SK-N-MC (cell line): ENCODE data around the gene SERTM2.

ENCODE experiments used
- EZH2 ChIP-seq: fragments of 200-600 bp; sonication (generic); IDR thresholded peaks from one replicate; pipeline ENCODE4 v1.6.1; 2017; ENCODE audit warnings: antibody characterized with exemption
- FOXP2 ChIP-seq: optimal IDR thresholded peaks from 2 replicates; pipeline ENCODE3; 2011; ENCODE audit warnings: mild to moderate bottlenecking, moderate library complexity; ENCODE audit not compliant: insufficient read depth; ENCODE audit errors: extremely low read length, control extremely low read depth
- POLR2AphosphoS5 ChIP-seq: IDR thresholded peaks from 2 replicates; pipeline ENCODE4 v1.6.1; 2012; ENCODE audit warnings: mild to moderate bottlenecking, low read depth, low read length, borderline replicate concordance

GRCh38 chrX:111567542-111568255, 56.3 kb downstream of the SERTM2 start:
- TF ChIP-seq EZH2 (no peak), POLR2AphosphoS5 (no peak), FOXP2 (no peak)
